HepG2 (cell line): ENCODE measurements around the gene CPEB4. TPM values are rescaled to one million over a fixed set of nuclear protein-coding genes. Genes with fewer than 3 reads are reported as not detected.

Experiments used
- AHR ChIP-seq: IDR thresholded peaks from 2 replicates; pipeline ENCODE4 v1.6.1; 2018; ENCODE audit warnings: missing genetic modification reagents, missing compliant biosample characterization
- ASH2L ChIP-seq: fragments of 300-600, 200-600 bp; sonication (generic); IDR thresholded peaks from 2 replicates; pipeline ENCODE4 v1.7.0; 2017; ENCODE audit warnings: low read depth, mild to moderate bottlenecking, moderate library complexity, mixed read lengths, low read length; ENCODE audit not compliant: insufficient read length
- DR1 ChIP-seq: sonication (generic); formaldehyde crosslinking; IDR thresholded peaks from 2 replicates; pipeline ENCODE4 v1.8.0; 2021; ENCODE audit warnings: mild to moderate bottlenecking, missing genetic modification reagents, inconsistent platforms
- FOXK2 ChIP-seq: fragments of 450-650 bp; IDR thresholded peaks from 2 replicates; pipeline ENCODE4 v1.6.1; 2016
- FOXO1 ChIP-seq: sonication (generic); formaldehyde crosslinking; IDR thresholded peaks from 2 replicates; pipeline ENCODE4 v1.4.0; 2020; ENCODE audit warnings: missing genetic modification reagents
- IRX3 ChIP-seq: sonication (generic); formaldehyde crosslinking; IDR thresholded peaks from 2 replicates; pipeline ENCODE4 v1.8.1; 2023; ENCODE audit warnings: mild to moderate bottlenecking, low read depth, missing genetic modification reagents, borderline replicate concordance
- JDP2 ChIP-seq: sonication (generic); formaldehyde crosslinking; IDR thresholded peaks from 2 replicates; pipeline ENCODE4 v1.8.1; 2022; ENCODE audit warnings: missing genetic modification reagents, borderline replicate concordance
- KDM2A ChIP-seq: sonication (generic); formaldehyde crosslinking; IDR thresholded peaks from 2 replicates; pipeline ENCODE4 v1.4.0; 2020; ENCODE audit warnings: low read depth, missing genetic modification reagents, borderline replicate concordance
- KLF9 ChIP-seq: IDR thresholded peaks from 2 replicates; pipeline ENCODE4 v1.6.1; 2016; ENCODE audit warnings: low read depth
- MED1 ChIP-seq: sonication (generic); formaldehyde crosslinking; IDR thresholded peaks from 2 replicates; pipeline ENCODE4 v1.4.0; 2020; ENCODE audit warnings: missing genetic modification reagents
- NBN ChIP-seq: fragments of 450-650 bp; conservative IDR thresholded peaks from 2 replicates; pipeline ENCODE4 v1.6.1; 2017
- NCOA1 ChIP-seq: sonication (generic); formaldehyde crosslinking; IDR thresholded peaks from 2 replicates; pipeline ENCODE4 v1.9.0; 2021; ENCODE audit warnings: missing genetic modification reagents
- RARG ChIP-seq: sonication (generic); formaldehyde crosslinking; IDR thresholded peaks from 2 replicates; pipeline ENCODE4 v1.4.0; 2020; ENCODE audit warnings: low read depth, mild to moderate bottlenecking, missing genetic modification reagents
- RBM39 ChIP-seq: fragments of 200-400 bp; formaldehyde crosslinking; IDR thresholded peaks from one replicate; pipeline ENCODE4 v1.6.1; 2018; ENCODE audit warnings: antibody characterized with exemption, mild to moderate bottlenecking, low read depth, low read length; ENCODE audit not compliant: poor library complexity, severe bottlenecking
- SAFB2 ChIP-seq: sonication (generic); formaldehyde crosslinking; IDR thresholded peaks from 2 replicates; pipeline ENCODE4 v1.5.1; 2020; ENCODE audit warnings: missing genetic modification reagents, low read depth, mild to moderate bottlenecking, borderline replicate concordance
- SIX1 ChIP-seq: sonication (generic); formaldehyde crosslinking; IDR thresholded peaks from 2 replicates; pipeline ENCODE4 v1.4.0; 2020; ENCODE audit warnings: missing genetic modification reagents, borderline replicate concordance
- TEF ChIP-seq: sonication (generic); formaldehyde crosslinking; IDR thresholded peaks from 2 replicates; pipeline ENCODE4 v1.5.0; 2020; ENCODE audit warnings: missing genetic modification reagents
- TP53 ChIP-seq: sonication (generic); formaldehyde crosslinking; conservative IDR thresholded peaks from 2 replicates; pipeline ENCODE4 v1.4.0; 2020; ENCODE audit warnings: missing genetic modification reagents
- ZNF20 ChIP-seq: sonication (generic); formaldehyde crosslinking; IDR thresholded peaks from 2 replicates; pipeline ENCODE4 v1.4.0; 2020; ENCODE audit warnings: mild to moderate bottlenecking, moderate library complexity, missing genetic modification reagents
- ZNF225 ChIP-seq: sonication (generic); formaldehyde crosslinking; IDR thresholded peaks from 2 replicates; pipeline ENCODE4 v1.4.0; 2020; ENCODE audit warnings: mild to moderate bottlenecking, missing genetic modification reagents
- ZNF33A ChIP-seq: sonication (generic); formaldehyde crosslinking; IDR thresholded peaks from 2 replicates; pipeline ENCODE4 v1.5.1; 2020; ENCODE audit warnings: missing genetic modification reagents, mild to moderate bottlenecking, moderate library complexity, borderline replicate concordance
- ZNF34 ChIP-seq: sonication (generic); formaldehyde crosslinking; IDR thresholded peaks from 2 replicates; pipeline ENCODE4 v1.4.0; 2020; ENCODE audit warnings: mild to moderate bottlenecking, missing genetic modification reagents, borderline replicate concordance
- ZNF513 ChIP-seq: sonication (generic); formaldehyde crosslinking; conservative IDR thresholded peaks from 2 replicates; pipeline ENCODE4 v1.5.0; 2020; ENCODE audit warnings: missing genetic modification reagents
- ZSCAN20 ChIP-seq: sonication (generic); formaldehyde crosslinking; IDR thresholded peaks from 2 replicates; pipeline ENCODE4 v1.4.0; 2020; ENCODE audit warnings: missing genetic modification reagents, mild to moderate bottlenecking, borderline replicate concordance
- polyA plus RNA-seq, 8 experiments: library from polyadenylated mRNA; depleted of rRNA in 3 of 8; stranded (reverse) in 7 of 8; unstranded in 1 of 8; fragments of >200 nt; fragmentation: Illumina TruSeq in 4 of 8; extraction: Trizol in 4 of 8; gene quantifications; 2 replicates each; pipeline versions ENCODE4 v1.2.1 to v1.2.3, GENCODE V29; 2011 to 2016; ENCODE audit warnings: low read depth in 4 of 8, missing spikeins in 1 of 8, mixed read lengths in 1 of 8; ENCODE audit not compliant: insufficient read depth in 1 of 8
- total RNA-seq, 5 experiments: library from RNA; depleted of rRNA; stranded (reverse); fragments of >200 nt; fragmentation: Illumina TruSeq; extraction: Trizol; gene quantifications; 2 replicates each; pipeline ENCODE4 v1.2.3, GENCODE V29; 2016; ENCODE audit warnings: low read depth in 1 of 5
- TF ChIP-seq, protein P1 (sequence below): sonication (generic); formaldehyde crosslinking; IDR thresholded peaks from 2 replicates; pipeline ENCODE4 v1.4.0; 2020; ENCODE audit warnings: mild to moderate bottlenecking, missing genetic modification reagents
- TF ChIP-seq, protein P2 (sequence below): sonication (generic); formaldehyde crosslinking; conservative IDR thresholded peaks from 2 replicates; pipeline ENCODE4 v1.4.0; 2020; ENCODE audit warnings: missing genetic modification reagents
- TF ChIP-seq, protein P3 (sequence below): sonication (generic); formaldehyde crosslinking; IDR thresholded peaks from 2 replicates; pipeline ENCODE4 v1.5.0; 2020; ENCODE audit warnings: mild to moderate bottlenecking, missing genetic modification reagents, borderline replicate concordance

The CPEB4 gene
- total and polyA plus RNA-seq, 2 of the 13 experiments (the other 11 are each of a cell fraction or from before 2014, with no cell fraction given), result 7.7 to 26.7 TPM

- TF ChIP-seq ZNF20 (CRISPR knock-in tag) (no peak), FOXK2 (peak; percentile 31; the same call in 1 of the 2 replicates), KLF9 (no peak), ZNF34 (no peak), IRX3 (no peak), FOXO1 (CRISPR knock-in tag) (peak; percentile 94), NBN (no peak), AHR (CRISPR knock-in tag) (no peak), RARG (CRISPR knock-in tag) (no peak), DR1 (CRISPR knock-in tag) (no peak), SAFB2 (CRISPR knock-in tag) (no peak), NCOA1 (CRISPR knock-in tag) (no peak), JDP2 (CRISPR knock-in tag) (no peak), ZSCAN20 (CRISPR knock-in tag) (no peak), MED1 (CRISPR knock-in tag) (peak; percentile 98), TEF (CRISPR knock-in tag) (no peak), ZNF225 (CRISPR knock-in tag) (no peak), TP53 (CRISPR knock-in tag) (0 out of 2 replicates have a peak, but pooled peaks have one; percentile 72), ASH2L (peak; percentile 80), ZNF33A (CRISPR knock-in tag) (no peak), ZNF513 (no peak), RBM39 (no peak), KDM2A (no peak), SIX1 (CRISPR knock-in tag) (no peak; the same call in 1 of the 2 replicates)
- TF ChIP-seq, protein P1, sequence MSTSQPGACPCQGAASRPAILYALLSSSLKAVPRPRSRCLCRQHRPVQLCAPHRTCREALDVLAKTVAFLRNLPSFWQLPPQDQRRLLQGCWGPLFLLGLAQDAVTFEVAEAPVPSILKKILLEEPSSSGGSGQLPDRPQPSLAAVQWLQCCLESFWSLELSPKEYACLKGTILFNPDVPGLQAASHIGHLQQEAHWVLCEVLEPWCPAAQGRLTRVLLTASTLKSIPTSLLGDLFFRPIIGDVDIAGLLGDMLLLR, result no peak
- TF ChIP-seq, protein P2, sequence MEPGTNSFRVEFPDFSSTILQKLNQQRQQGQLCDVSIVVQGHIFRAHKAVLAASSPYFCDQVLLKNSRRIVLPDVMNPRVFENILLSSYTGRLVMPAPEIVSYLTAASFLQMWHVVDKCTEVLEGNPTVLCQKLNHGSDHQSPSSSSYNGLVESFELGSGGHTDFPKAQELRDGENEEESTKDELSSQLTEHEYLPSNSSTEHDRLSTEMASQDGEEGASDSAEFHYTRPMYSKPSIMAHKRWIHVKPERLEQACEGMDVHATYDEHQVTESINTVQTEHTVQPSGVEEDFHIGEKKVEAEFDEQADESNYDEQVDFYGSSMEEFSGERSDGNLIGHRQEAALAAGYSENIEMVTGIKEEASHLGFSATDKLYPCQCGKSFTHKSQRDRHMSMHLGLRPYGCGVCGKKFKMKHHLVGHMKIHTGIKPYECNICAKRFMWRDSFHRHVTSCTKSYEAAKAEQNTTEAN (CRISPR knock-in tag), result no peak
- TF ChIP-seq, protein P3, sequence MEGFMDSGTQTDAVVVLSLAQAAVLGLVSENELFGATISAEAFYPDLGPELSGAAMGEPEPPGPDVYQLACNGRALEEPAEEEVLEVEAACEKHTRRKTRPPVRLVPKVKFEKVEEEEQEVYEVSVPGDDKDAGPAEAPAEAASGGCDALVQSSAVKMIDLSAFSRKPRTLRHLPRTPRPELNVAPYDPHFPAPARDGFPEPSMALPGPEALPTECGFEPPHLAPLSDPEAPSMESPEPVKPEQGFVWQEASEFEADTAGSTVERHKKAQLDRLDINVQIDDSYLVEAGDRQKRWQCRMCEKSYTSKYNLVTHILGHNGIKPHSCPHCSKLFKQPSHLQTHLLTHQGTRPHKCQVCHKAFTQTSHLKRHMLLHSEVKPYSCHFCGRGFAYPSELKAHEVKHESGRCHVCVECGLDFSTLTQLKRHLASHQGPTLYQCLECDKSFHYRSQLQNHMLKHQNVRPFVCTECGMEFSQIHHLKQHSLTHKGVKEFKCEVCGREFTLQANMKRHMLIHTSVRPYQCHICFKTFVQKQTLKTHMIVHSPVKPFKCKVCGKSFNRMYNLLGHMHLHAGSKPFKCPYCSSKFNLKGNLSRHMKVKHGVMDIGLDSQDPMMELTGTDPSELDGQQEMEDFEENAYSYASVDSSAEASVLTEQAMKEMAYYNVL (CRISPR knock-in tag), result peak; percentile 89
These were observed 44.6 kb downstream of the CPEB4 start (continued) for GRCh38 chr5:173932695-173933139.
